A549 (cell line): Measurements from ENCODE around the gene IL6R. TPM values are rescaled to one million over a fixed set of nuclear protein-coding genes. Genes with fewer than 3 reads are reported as not detected.
A peak's percentile ranks its signal among the peaks of the same experiment; 100 is the strongest.

Experiments
- ATAC-seq, 2 experiments: fragments of 200-7000 bp in 1 of 2; fragments of >200 bp in 1 of 2; cut with Nextera tagmentation in 1 of 2; cut with Tn5 transposase in 1 of 2; 3 replicates each; pipeline versions ENCODE4 v1.8.0 to v1.9.1; 2018 to 2020; ENCODE audit warnings: mild to moderate bottlenecking in 1 of 2, moderate library complexity in 1 of 2
- CTCF ChIA-PET: fragments of 300-600 bp; sonication (Branson Sonifier 250); formaldehyde crosslinking; extraction: SDS; loops from one replicate; lab custom pipeline; 2021; ENCODE audit warnings: antibody characterized with exemption, inconsistent platforms; lab: Yijun Ruan, JAX
- POLR2A ChIA-PET: fragments of 350-600 bp; formaldehyde crosslinking; extraction: SDS; loops from one replicate; lab custom pipeline; 2021; ENCODE audit warnings: antibody characterized with exemption, inconsistent platforms; lab: Yijun Ruan, JAX
- DNase-seq, 2 experiments: peaks; one replicate each; pipeline versions ENCODE4 v3.0.0 to v3.0.0-alpha.2; 2011 to 2016; ENCODE audit warnings: low read depth in 1 of 2, low spot score in 1 of 2
- FAIRE-seq: peaks from 2 replicates; lab custom pipeline; 2011; peaks lifted over from hg19 to GRCh38; lab: Jason Lieb, UNC
- H3K27ac ChIP-seq, 2 experiments: fragments of >200 bp; sonication (Bioruptor Twin); formaldehyde crosslinking; 3 replicates each; pipeline ENCODE4 v1.5.1; 2016 to 2017
- H3K4me1 ChIP-seq: fragments of >200 bp; sonication (Bioruptor Twin); formaldehyde crosslinking; 3 replicates; pipeline ENCODE4 v1.6.1; 2016
- H3K4me2 ChIP-seq: fragments of >200 bp; sonication (Bioruptor Twin); formaldehyde crosslinking; 3 replicates; pipeline ENCODE4 v1.6.1; 2016
- H3K4me3 ChIP-seq: fragments of >200 bp; sonication (Bioruptor Twin); formaldehyde crosslinking; 3 replicates; pipeline ENCODE4 v1.5.1; 2016
- H3K9me3 ChIP-seq: fragments of >200 bp; sonication (Bioruptor Twin); formaldehyde crosslinking; 3 replicates; pipeline ENCODE4 v1.6.1; 2016
- BHLHE40 ChIP-seq: IDR thresholded peaks from 2 replicates; pipeline ENCODE4 v1.6.1; 2012; ENCODE audit warnings: low read depth, low read length, inconsistent platforms
- CBX8 ChIP-seq: fragments of 200-600 bp; sonication (generic); IDR thresholded peaks from 2 replicates; pipeline ENCODE4 v1.6.1; 2016
- CHD2 ChIP-seq: fragments of 150-350 bp; IDR thresholded peaks from 2 replicates; pipeline ENCODE4 v1.6.1; 2014; ENCODE audit warnings: low read length; ENCODE audit not compliant: partially characterized antibody
- EHF ChIP-seq: fragments of 250-450 bp; sonication (Bioruptor Pico); IDR thresholded peaks from 2 replicates; pipeline ENCODE4 v1.5.0; 2020; ENCODE audit warnings: mild to moderate bottlenecking
- EHMT2 ChIP-seq: fragments of 200-600 bp; sonication (generic); IDR thresholded peaks from 2 replicates; pipeline ENCODE4 v1.6.1; 2016; ENCODE audit warnings: antibody characterized with exemption, low read depth, mild to moderate bottlenecking, moderate library complexity
- FOXS1 ChIP-seq: fragments of 250-450 bp; sonication (Bioruptor Pico); IDR thresholded peaks from 2 replicates; pipeline ENCODE4 v1.5.0; 2020; ENCODE audit warnings: mild to moderate bottlenecking, moderate library complexity
- HES2 ChIP-seq: fragments of >200 bp; sonication (Bioruptor Twin); formaldehyde crosslinking; IDR thresholded peaks from 2 replicates; pipeline ENCODE4 v1.6.1; 2016
- HMGXB4 ChIP-seq: fragments of 250-450 bp; sonication (Bioruptor Pico); IDR thresholded peaks from 2 replicates; pipeline ENCODE4 v1.5.0; 2021; ENCODE audit warnings: mild to moderate bottlenecking, moderate library complexity, borderline replicate concordance
- HOXA7 ChIP-seq: fragments of 250-450 bp; sonication (Bioruptor Pico); IDR thresholded peaks from 2 replicates; pipeline ENCODE4 v1.5.0; 2020; ENCODE audit warnings: mild to moderate bottlenecking, moderate library complexity
- HOXB5 ChIP-seq: fragments of 250-450 bp; sonication (Bioruptor Pico); IDR thresholded peaks from 2 replicates; pipeline ENCODE4 v1.5.0; 2020; ENCODE audit warnings: mild to moderate bottlenecking, moderate library complexity
- MAFK ChIP-seq: fragments of 450-650 bp; IDR thresholded peaks from 2 replicates; pipeline ENCODE4 v1.6.1; 2014; ENCODE audit not compliant: partially characterized antibody
- MAZ ChIP-seq: fragments of 150-350 bp; IDR thresholded peaks from 2 replicates; pipeline ENCODE4 v1.6.1; 2014; ENCODE audit warnings: antibody characterized with exemption, low read depth, low read length, borderline replicate concordance
- MYC ChIP-seq: IDR thresholded peaks from 2 replicates; pipeline ENCODE4 v1.6.1; 2012; ENCODE audit warnings: mild to moderate bottlenecking, inconsistent platforms, low read length, improper control_type of control experiment, borderline replicate concordance
- NPAS2 ChIP-seq: fragments of 250-450 bp; sonication (Bioruptor Pico); IDR thresholded peaks from 2 replicates; pipeline ENCODE4 v1.8.0; 2022; ENCODE audit warnings: mild to moderate bottlenecking, moderate library complexity, borderline replicate concordance
- PBX3 ChIP-seq: IDR thresholded peaks from 2 replicates; pipeline ENCODE4 v1.6.1; 2012
- RAD21 ChIP-seq, 2 experiments: fragments of >200 bp in 1 of 2; sonication (Bioruptor Twin) in 1 of 2; formaldehyde crosslinking in 1 of 2; IDR thresholded peaks in 1 of 2; conservative IDR thresholded peaks in 1 of 2; 2 replicates in 1 of 2; 3 replicates in 1 of 2; pipeline ENCODE4 v1.6.1; 2012 to 2018; ENCODE audit warnings: inconsistent platforms in 1 of 2
- RARB ChIP-seq: fragments of 250-450 bp; sonication (Bioruptor Pico); IDR thresholded peaks from 2 replicates; pipeline ENCODE4 v1.8.0; 2021; ENCODE audit warnings: mild to moderate bottlenecking, moderate library complexity
- REST ChIP-seq: fragments of 200-600 bp; sonication (generic); IDR thresholded peaks from 2 replicates; pipeline ENCODE4 v1.6.1; 2016; ENCODE audit warnings: antibody characterized with exemption, mild to moderate bottlenecking, moderate library complexity
- RNF2 ChIP-seq: fragments of 200-600 bp; sonication (generic); IDR thresholded peaks from 2 replicates; pipeline ENCODE4 v1.6.1; 2016; ENCODE audit warnings: low read depth, mild to moderate bottlenecking, antibody characterized with exemption, moderate library complexity, borderline replicate concordance
- SMC3 ChIP-seq: fragments of >200 bp; sonication (Bioruptor Twin); formaldehyde crosslinking; IDR thresholded peaks from 3 replicates; pipeline ENCODE4 v1.6.1; 2018; ENCODE audit warnings: inconsistent platforms
- SREBF2 ChIP-seq: fragments of 450-650 bp; IDR thresholded peaks from 2 replicates; pipeline ENCODE4 v1.6.1; 2014; ENCODE audit warnings: mild to moderate bottlenecking, moderate library complexity
- USF2 ChIP-seq: fragments of 450-650 bp; IDR thresholded peaks from 2 replicates; pipeline ENCODE4 v1.6.1; 2014; ENCODE audit warnings: antibody characterized with exemption
- ZNF302 ChIP-seq: fragments of 250-450 bp; sonication (Bioruptor Pico); IDR thresholded peaks from 2 replicates; pipeline ENCODE4 v1.9.0; 2021; ENCODE audit warnings: inconsistent platforms, mild to moderate bottlenecking, moderate library complexity
- WGBS: methylation state at CpG from one replicate; pipeline ENCODE4 v1.1.6; 2017; ENCODE audit errors: missing lambda C conversion rate; 5-methylcytosine and 5-hydroxymethylcytosine counted together
- polyA plus RNA-seq, 4 experiments: library from polyadenylated mRNA; depleted of rRNA in 3 of 4; stranded (reverse); fragments of >200 nt; fragmentation: RNase III in 1 of 4; extraction: RNeasy Plus Mini Kit Qiagen cat#74134 plus additional on column Dnase treatment in 1 of 4; gene quantifications; 2 replicates in 3 of 4; 3 replicates in 1 of 4; pipeline ENCODE4 v1.2.3, GENCODE V29; 2011 to 2017

The IL6R gene
- polyA plus RNA-seq, 2 of the 4 experiments (the other 2 are of a cell fraction), result 2.2 to 2.7 TPM

GRCh38 chr1:154503898-154504297 is 98.8 kb downstream of the IL6R start:
- ATAC-seq, result no peak
- peaks cover 6% of the 10 kb centered on the region; the same call in 1 of the 3 replicates for H3K4me1 ChIP-seq
- CTCF ChIA-PET, result interaction anchor here (2.0 kb wide), 1 partner anchor 25 kb away, joined by 6 read pairs; no protein-coding TSS in a partner anchor
- TF ChIP-seq SMC3 (no peak), HOXA7 (CRISPR knock-in tag) (no peak), MAFK (peak; percentile 64), BHLHE40 (no peak), RNF2 (no peak), EHMT2 (no peak), HMGXB4 (CRISPR knock-in tag) (no peak), MYC (no peak)
- TF ChIP-seq, all 56 proteins: peak for 1
- H3K9me3 ChIP-seq, result peaks cover 2% of the 10 kb centered on the region; the same call in 1 of the 3 replicates
- WGBS, result 46% methylated on average over 5 of the region's 5 CpGs
- POLR2A ChIA-PET, result no interaction called here
- no peak overlapping the region for H3K4me3 ChIP-seq
- H3K27ac ChIP-seq, result no peak overlapping the region
- FAIRE-seq, result no peak
- DNase-seq, result no peak
- no peak overlapping the region for H3K4me2 ChIP-seq

GRCh38 chr1:154512760-154513159 is 107.6 kb downstream of the IL6R start:
- Histone ChIP-seq H3K9me3 (no peaks in the 10 kb centered on the region), H3K4me2 (no peak overlapping the region), H3K4me3 (no peak overlapping the region), H3K4me1 (no peaks in the 10 kb centered on the region), H3K27ac (no peak overlapping the region)
- TF ChIP-seq RARB (CRISPR knock-in tag), result no peak
- TF ChIP-seq CHD2, result no peak
- no peak for TF ChIP-seq EHF (CRISPR knock-in tag)
- TF ChIP-seq RAD21 (conservative IDR thresholded peaks at IDR 0.05 in 1 of 2, IDR thresholded peaks at IDR 0.05 in 1 of 2), result no peak
- TF ChIP-seq HOXB5 (CRISPR knock-in tag), result no peak
- no peak for TF ChIP-seq RNF2
- no peak for TF ChIP-seq BHLHE40
- TF ChIP-seq MYC, result no peak
- TF ChIP-seq USF2, result no peak
- no peak for TF ChIP-seq NPAS2 (CRISPR knock-in tag)
- TF ChIP-seq SMC3, result no peak
- no peak for TF ChIP-seq PBX3
- TF ChIP-seq REST, result no peak
- TF ChIP-seq ZNF302 (CRISPR knock-in tag), result no peak
- TF ChIP-seq HES2, result no peak
- TF ChIP-seq CBX8, result no peak
- no peak for TF ChIP-seq SREBF2
- no peak for TF ChIP-seq FOXS1 (CRISPR knock-in tag)
- TF ChIP-seq MAZ, result no peak
- ChIA-PET CTCF (interaction anchor here (1.1 to 2.2 kb wide), 3 partner anchors 33 to 248 kb away, joined by 3 to 7 read pairs (median 4); no protein-coding TSS in a partner anchor), POLR2A (no interaction called here)
- DNase-seq (no peak), FAIRE-seq (no peak), ATAC-seq (no peak)
- WGBS, result 50% methylated on average over 3 of the region's 3 CpGs
